Stimulated activated CD4-positive, alpha-beta T cell treated with anti-CD3 and anti-CD28 coated beads, TNF-alpha, amount 100 ng/mL, for 1 hour (primary cell): ENCODE measurements around the gene GPRIN3.

Source experiments
- DNase-seq, 3 donors: peaks; one replicate each; pipeline ENCODE4 v3.0.0-alpha.2; 2020; ENCODE audit warnings: low read depth in 3 of 3, low spot score in 1 of 3

The GPRIN3 gene

DNA sequence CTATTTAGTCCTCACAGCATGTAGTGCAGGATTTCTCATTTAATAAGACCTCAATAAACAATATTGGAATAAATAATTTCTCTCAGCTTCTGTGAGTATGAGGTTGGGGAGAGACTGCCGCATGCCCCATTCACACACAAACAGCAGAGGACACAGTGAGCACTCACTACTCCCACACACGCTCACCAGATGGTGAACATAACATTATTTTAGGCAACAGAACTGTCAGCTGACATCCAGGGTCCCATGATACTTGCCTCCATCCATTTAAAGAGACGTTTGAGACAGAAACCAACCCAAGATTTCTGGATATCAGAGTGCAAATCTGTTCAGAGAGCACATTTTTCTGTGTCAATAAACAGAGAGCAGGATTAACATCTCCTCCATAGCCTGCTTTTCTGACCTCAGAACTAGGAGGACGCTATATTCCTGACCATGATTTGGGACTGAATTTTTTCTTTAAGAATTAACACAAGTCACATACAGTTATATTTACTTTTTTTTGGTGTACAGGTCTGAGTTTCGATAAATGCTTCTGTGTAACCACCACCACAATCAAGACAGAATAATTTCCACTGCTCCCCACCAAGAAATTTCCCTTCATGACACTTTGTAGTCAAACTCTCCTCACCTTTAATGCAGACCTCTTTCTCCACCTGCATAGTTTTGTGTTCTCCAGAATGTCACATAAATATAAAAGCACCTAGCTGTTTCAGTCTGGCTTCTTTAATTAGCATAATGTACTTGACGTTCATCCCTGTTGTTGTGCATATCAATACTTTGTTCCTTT, 16.7 kb downstream of the GPRIN3 start:
- DNase-seq: no peak

DNA sequence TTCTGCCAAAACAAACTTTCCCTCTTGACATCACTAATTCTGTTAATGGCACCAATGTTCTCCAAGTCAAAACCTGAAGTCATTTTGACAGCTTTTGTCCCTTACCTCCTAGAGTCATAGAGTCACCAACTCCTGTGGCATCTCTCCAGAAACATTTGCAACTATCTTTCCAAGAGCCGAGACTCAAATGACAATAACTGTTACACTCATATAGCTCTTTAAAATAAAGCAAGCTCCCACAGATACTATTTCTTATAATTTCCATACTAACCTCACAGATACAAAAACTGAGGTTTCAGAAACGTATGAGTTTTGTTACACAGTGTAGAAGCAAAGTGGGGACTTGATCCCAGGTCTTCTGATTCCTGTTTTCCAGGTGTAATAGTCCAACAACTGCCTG, 18.3 kb downstream of the GPRIN3 start:
- no peak for DNase-seq

GRCh38 chr4:89288430-89288829, 19.2 kb downstream of the GPRIN3 start:
- no peak for DNase-seq

DNA sequence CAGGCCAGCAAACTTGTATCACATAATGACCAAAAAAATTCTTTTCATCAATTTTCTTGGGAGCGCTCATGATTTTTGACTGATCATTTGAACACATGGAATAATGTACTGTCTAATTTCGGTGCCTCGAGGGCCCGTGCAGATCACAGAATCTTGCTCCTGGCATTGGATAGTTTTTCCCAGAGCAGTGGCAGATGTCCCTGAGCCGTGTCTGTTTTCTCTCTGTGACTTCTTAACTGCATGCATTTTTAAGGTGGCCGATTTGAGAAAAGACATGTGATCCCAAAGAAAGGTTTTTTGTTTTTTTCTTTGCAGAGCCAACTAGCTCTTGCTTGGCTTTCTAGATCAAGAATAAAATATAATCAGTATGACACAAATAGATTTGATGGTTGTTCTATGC, 19.7 kb downstream of the GPRIN3 start:
- DNase-seq: no peak

- no peak for DNase-seq
These were observed 21.9 kb downstream of the GPRIN3 start for GRCh38 chr4:89285745-89286144.

DNA sequence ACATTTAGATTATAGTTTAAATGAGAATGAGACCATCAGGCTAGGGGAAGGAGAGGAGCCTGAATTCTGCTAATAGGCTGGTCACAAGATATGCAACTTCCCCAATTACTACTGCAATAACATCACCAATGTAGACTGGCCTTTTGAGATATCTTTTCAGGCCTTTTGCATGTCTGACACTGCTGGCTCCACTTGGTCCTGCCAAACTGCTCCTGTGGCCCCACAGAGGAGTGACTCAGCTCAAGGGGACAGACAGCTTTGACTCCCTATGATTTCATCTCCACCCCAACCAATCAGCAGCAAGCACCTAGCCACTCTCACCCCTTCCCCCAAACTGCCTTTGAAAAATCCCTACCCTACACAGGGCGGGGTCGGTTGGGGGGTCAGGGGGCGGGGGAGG, 22.8 kb downstream of the GPRIN3 start:
- no peak for DNase-seq

DNA sequence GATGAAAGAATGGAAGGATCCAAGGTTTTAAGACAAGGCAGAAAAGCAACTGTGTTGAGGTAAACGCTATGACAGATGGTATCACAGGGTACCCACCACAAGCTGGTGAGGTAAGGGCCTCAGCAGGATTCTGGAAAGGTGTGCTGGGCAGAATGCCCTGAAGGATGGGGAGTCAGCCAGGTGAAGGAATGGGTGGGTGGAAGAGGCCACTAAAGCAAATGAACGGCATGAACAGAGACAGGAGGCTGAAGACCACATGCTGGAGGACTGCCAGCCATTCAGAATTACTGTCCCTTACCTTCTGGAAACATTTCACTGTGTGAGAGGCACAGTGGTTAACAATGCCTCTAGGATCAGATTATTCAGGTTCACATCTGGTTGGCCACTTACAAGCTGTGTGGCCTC, 23.6 kb downstream of the GPRIN3 start:
- no peak for DNase-seq

- DNase-seq: no peak
These were observed 24.2 kb downstream of the GPRIN3 start for GRCh38 chr4:89283226-89284009.

- no peak for DNase-seq
These were observed 28.2 kb downstream of the GPRIN3 start for GRCh38 chr4:89279385-89279784.

GRCh38 chr4:89277412-89277811, 30.2 kb downstream of the GPRIN3 start:
- no peak for DNase-seq

GRCh38 chr4:89276296-89276695, 31.3 kb downstream of the GPRIN3 start:
- no peak for DNase-seq

DNA sequence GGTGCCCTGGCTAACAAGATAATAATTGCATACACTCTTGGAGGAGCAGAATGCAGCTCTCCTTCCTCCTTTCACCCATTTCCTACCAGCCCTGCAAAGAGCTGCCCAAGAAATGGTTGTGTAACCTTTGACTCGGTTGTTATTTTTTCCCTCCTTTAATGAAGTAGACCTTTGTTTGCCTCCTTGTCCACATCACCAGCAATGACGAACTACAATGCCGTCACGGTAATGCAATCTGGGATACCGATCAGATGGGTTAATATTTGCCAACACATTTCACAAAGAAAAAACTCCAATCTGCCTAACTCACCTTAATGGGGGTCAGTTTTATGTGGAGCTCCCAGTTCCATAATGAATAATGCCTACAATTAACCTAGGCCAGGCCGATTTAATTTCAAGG, 32.0 kb downstream of the GPRIN3 start:
- DNase-seq: no peak

- DNase-seq: no peak
These were observed 33.9 kb downstream of the GPRIN3 start for GRCh38 chr4:89273741-89274141.

DNA sequence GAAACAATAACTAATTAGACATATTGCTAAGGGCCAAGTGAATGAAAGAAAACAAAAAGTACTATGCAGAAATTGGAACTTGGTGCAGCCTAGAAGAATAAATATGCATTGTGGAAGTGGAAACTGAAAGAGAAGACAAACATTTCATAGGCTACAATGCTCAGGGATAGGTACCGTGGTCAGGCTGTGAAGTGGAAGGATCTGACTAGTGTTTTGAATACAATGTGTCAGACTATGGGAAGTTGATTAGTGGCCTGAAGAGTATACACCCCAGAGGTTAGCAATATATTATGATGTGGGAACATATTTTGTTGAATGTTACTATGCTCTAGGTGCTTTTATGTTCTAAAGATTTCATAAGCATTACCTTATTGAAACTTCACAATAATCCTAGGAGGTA, 36.8 kb downstream of the GPRIN3 start:
- no peak for DNase-seq

DNA sequence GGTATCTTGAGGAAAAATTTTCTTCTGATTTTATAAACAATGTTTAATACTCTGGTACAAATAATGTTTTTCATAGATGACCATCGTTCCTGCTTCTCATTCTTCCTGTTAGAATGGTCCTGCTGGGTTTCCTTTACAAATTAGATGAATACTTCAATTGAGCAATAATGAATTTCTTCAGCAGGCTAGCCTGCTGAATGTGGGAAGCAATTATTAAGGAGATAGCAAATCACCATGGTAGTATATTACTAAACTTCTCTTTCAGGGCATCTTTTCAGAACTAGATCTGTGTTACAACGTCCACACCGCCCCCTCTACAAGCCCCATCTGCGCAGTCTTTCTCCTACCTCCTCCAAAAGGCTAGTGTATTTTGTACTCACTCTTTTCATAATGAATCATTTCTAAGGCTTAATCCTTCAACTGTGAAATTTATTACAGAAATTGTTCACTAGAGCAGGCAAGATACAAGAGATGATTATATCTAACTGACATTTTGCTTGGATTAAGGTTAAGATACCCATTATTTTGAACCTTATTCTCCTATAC, 38.4 kb downstream of the GPRIN3 start:
- no peak for DNase-seq

DNA sequence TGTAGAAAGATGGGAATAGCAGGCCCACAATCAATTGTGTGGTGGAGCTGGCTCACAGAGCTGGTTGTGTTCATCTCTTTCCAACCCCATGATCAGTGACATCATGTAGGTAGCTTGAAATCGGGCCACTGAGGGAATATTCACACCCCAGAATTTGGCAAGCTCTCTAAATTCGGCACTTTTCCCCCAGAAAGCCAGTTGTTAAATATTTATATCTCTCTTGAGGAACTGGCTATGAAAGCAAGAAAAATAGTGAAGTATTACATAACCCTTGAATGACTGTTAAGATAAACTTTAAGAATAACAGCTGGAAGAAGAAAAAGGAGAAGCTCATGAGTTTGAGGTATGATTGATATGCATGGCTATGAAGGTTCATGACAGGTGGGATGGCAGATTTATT, 38.9 kb downstream of the GPRIN3 start:
- DNase-seq: no peak

GRCh38 chr4:89267846-89268245, 39.8 kb downstream of the GPRIN3 start:
- no peak for DNase-seq

DNA sequence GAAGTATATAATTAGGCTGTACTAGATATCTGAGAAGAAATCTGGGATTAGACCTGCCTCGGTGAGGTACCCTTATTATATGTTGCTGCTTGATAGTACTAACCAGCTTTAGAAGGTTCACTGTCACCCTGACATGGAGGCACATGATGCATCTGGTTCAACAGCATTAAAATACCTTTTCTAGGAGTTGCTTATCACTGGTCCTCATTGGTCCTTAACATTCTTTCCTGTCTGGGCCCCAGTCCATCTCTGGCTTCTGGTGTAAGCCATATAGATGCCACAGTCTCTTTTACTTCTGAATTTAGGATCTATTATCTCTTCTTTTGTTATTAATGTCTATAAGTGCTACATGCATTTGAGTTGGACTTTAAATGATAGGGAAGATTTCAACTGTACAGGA, 40.2 kb downstream of the GPRIN3 start:
- DNase-seq: no peak

DNA sequence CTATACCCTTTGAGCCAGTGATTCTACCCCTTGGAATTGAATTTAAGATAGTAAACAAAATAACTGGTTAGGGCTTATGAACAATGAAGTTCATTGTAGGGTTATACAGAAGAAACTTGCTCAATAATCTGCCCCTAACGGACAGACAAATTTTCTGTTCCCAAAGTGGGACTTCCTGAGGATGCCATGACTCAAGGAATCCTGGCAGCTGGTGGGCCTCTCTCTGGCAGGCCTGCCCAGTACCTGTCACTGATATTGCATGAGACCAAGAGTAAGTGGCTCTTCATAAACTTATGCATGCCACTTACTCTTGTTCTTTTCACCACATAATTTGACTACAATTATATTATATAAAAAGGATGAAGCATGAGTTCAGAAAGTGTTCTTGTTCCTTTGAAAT, 41.5 kb downstream of the GPRIN3 start:
- DNase-seq: no peak

- DNase-seq: no peak
These were observed 44.3 kb downstream of the GPRIN3 start for GRCh38 chr4:89263265-89263664.

- DNase-seq: no peak
These were observed 48.1 kb downstream of the GPRIN3 start for GRCh38 chr4:89259301-89260028.

DNA sequence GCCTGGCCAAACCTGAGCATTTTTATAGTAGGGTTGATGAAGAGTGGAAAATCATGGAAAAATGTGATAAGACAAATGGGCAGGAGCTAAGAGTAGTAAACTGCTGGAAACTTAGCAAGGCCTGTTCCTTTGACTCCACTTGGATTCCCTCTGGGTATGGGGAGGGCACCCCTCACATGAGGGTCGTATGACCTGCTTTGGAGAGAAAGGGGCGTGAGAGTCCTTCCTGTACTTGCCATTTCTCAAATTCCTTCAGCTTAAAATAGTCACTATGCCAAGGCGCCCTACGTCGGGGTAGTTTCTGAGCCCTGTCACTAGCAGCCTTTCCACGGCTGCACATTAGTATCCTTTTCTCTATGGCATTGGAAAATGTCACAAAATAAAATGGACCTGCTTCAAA, 49.1 kb downstream of the GPRIN3 start:
- no peak for DNase-seq
